ENCODE measurements around the gene ENOX2. TPM values are rescaled to one million over a fixed set of nuclear protein-coding genes. Genes with fewer than 3 reads are reported as not detected.
"Not testable (repeated sequence)": the region's sequence is repeated elsewhere in the genome, so short reads cannot be mapped to it uniquely, and the experiment has no call there.

ENOX2 gene
- total RNA-seq, 2 donors from 2014 or later = 7.0 to 13.0 TPM

DNA sequence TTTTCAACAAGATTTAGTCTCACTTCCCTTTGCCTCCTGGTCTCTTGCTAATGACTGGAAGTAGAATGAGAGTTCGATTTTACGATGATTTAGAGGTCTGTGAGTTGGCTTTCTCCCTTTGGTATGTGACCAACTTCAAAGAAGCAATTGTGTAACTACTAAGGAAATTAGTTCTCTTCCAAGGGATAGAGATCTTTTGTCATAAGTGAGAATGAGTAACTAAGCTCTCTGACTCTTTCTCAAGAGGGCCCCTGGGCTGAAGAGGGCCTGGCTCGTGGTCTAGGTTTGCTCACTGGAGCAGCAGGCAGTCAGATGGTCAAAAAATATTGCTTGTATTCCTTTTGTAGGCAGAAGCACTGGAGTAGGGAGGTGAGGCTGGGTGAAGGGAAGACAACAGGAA, 176.3 kb downstream of the ENOX2 start:
- Mint-ChIP-seq H3K4me3 (no peak overlapping the region), H3K9me3 (peaks cover 6% of the 10 kb centered on the region), H3K27ac (no peak overlapping the region), H3K36me3 (ENCODE audit: low read depth) (peaks cover 20% of the 10 kb centered on the region), H3K27me3 (no peaks in the 10 kb centered on the region), H3K4me1 (no peaks in the 10 kb centered on the region)
- ATAC-seq (replicated peaks) = no peak

DNA sequence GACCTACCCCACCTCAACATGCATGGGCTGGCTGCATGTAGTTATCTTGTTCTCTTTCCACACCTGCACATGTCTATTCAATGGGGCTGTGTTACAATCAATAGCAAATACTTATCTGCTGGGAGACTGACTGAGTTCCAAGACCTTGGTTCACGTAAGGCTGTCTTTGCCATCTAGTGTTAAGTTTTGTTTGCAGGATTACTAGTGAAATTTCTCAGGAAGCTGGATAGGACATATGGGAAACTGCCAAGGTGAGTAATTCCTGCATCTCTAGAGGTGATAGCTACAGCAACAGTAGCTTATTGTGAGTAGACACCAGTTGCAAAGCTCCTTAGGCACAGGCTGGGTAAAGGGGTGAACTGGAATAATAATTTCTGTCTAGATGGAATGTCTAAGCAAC, 177.5 kb downstream of the ENOX2 start:
- H3K36me3 Mint-ChIP-seq (ENCODE audit: low read depth) = peaks cover 19% of the 10 kb centered on the region
- no peaks in the 10 kb centered on the region for H3K27me3 Mint-ChIP-seq
- H3K9me3 Mint-ChIP-seq = peaks cover 5% of the 10 kb centered on the region
- H3K4me1 Mint-ChIP-seq = no peaks in the 10 kb centered on the region
- no peak overlapping the region for H3K4me3 Mint-ChIP-seq
- ATAC-seq (replicated peaks) = no peak
- no peak overlapping the region for H3K27ac Mint-ChIP-seq

DNA sequence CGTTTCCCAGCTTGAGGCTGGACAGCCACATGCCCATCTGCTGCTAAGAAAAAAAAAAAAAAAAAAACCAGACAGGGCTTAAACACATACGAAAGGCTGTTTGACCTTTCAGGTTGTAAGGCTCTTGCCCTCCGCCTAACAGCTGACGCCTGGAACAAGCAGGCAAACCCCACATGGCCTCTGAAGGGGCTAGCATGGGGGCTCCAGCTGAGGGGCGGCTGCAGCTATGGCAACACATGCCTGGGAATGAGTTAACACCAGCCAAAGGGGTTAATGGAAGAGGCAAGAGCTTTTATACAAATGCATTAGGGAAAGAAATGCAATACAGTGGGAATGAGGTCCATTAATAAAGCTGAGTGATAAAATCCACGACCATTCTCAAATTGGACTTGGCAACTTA, 183.6 kb downstream of the ENOX2 start:
- ATAC-seq (replicated peaks) = no peak
- H3K27me3 Mint-ChIP-seq = no peaks in the 10 kb centered on the region
- H3K4me1 Mint-ChIP-seq = no peaks in the 10 kb centered on the region
- no peak overlapping the region for H3K4me3 Mint-ChIP-seq
- H3K9me3 Mint-ChIP-seq = no peaks in the 10 kb centered on the region
- H3K36me3 Mint-ChIP-seq (ENCODE audit: low read depth) = no peaks in the 10 kb centered on the region
- H3K27ac Mint-ChIP-seq = no peak overlapping the region

DNA sequence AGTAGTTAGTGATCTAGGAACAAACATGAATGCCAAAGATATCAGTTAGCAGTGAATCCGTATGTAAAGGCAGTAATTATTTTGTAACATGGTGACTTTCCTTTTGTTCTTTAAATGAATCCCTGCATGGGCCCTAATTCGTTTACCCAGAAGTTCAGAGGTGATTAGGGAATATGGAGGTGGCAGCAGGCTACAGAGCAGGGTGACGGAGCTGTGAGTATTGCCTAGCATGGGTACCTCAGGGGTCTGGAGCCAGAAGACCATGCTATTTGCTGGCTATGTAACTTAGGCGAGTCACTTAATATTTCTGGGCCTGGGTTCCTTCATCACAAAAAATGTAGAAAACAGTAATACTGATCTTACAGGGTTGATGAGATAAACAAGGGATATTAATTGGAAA, 184.9 kb downstream of the ENOX2 start:
- H3K9me3 Mint-ChIP-seq = no peaks in the 10 kb centered on the region
- no peaks in the 10 kb centered on the region for H3K27me3 Mint-ChIP-seq
- no peaks in the 10 kb centered on the region for H3K36me3 Mint-ChIP-seq (ENCODE audit: low read depth)
- no peaks in the 10 kb centered on the region for H3K4me1 Mint-ChIP-seq
- H3K4me3 Mint-ChIP-seq = no peak overlapping the region
- ATAC-seq (replicated peaks) = no peak
- H3K27ac Mint-ChIP-seq = no peak overlapping the region

DNA sequence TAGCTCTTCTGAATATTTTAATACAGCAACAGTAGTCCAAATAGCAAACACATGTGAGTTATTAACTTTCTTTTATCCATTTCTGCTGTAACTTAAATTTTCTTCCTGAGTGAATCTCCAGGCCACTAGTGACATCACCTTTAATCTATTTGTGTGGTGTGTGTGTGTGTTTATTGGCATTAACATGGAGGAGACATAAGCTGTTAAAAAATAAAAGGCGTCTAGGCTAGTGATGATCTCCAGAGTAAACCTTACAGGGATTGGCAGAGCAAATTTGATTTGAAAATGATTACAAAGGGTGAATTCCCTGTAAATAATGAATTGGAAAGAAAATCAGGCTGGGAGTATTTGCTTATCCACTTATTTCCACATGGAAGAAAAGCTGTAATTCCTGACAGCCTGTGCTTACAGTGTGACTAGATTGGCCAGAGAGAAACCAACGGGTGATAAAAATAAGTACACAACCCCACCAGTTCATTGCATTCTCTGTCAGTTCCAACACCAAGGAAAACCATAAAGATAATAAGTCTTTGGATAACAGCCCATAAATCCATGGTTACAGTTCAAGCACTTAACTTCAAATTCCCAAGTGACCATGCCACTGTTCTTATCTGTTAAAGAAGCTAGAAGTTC, 186.1 kb downstream of the ENOX2 start:
- Mint-ChIP-seq H3K4me1 (no peaks in the 10 kb centered on the region), H3K9me3 (no peaks in the 10 kb centered on the region), H3K27ac (no peak overlapping the region), H3K27me3 (no peaks in the 10 kb centered on the region), H3K4me3 (no peak overlapping the region), H3K36me3 (ENCODE audit: low read depth) (no peaks in the 10 kb centered on the region)
- no peak for ATAC-seq (replicated peaks)

DNA sequence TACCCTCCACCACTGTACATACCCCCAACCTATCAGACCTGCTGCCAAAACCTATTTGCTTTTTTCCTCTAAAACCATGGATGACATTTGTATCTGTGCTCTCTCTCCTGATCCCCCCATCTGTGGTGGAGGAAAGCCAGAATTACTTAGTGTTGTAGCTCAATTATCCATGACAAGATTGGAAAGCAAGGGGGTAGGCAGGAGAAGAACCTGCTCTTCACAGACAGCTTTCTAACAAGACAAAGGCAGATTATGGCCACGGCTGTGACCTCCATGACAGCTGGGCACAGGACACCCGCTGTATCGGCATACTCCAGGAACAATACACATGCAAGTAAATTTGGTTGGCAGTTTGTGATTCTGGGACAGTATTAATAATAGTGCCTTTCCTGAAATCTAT, 186.7 kb downstream of the ENOX2 start:
- no peaks in the 10 kb centered on the region for H3K27me3 Mint-ChIP-seq
- no peak overlapping the region for H3K4me3 Mint-ChIP-seq
- no peak for ATAC-seq (replicated peaks)
- no peaks in the 10 kb centered on the region for H3K36me3 Mint-ChIP-seq (ENCODE audit: low read depth)
- no peaks in the 10 kb centered on the region for H3K9me3 Mint-ChIP-seq
- H3K4me1 Mint-ChIP-seq = no peaks in the 10 kb centered on the region
- H3K27ac Mint-ChIP-seq = no peak overlapping the region

DNA sequence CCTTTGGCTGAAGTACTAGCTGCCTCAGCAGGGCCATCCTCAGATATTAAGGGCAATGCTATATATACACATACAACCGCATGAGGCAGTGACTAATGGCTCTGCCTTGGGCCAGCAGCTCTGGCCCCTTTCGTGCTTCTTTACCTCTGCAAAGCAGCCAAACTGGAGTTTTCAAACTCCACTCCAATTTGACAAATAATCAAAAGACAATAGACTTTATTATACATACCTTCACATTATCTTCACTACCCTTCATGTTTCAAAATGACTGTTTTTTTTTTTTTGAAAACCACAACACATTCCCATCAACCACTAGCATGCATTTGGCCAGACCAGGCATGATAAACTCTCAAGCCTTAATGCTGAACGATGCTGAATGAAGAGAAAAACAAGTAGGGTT, 187.7 kb downstream of the ENOX2 start:
- H3K36me3 Mint-ChIP-seq (ENCODE audit: low read depth) = no peaks in the 10 kb centered on the region
- no peak for ATAC-seq (replicated peaks)
- no peak overlapping the region for H3K4me3 Mint-ChIP-seq
- H3K27ac Mint-ChIP-seq = no peak overlapping the region
- H3K9me3 Mint-ChIP-seq = peaks cover 3% of the 10 kb centered on the region
- no peaks in the 10 kb centered on the region for H3K4me1 Mint-ChIP-seq
- H3K27me3 Mint-ChIP-seq = no peaks in the 10 kb centered on the region

DNA sequence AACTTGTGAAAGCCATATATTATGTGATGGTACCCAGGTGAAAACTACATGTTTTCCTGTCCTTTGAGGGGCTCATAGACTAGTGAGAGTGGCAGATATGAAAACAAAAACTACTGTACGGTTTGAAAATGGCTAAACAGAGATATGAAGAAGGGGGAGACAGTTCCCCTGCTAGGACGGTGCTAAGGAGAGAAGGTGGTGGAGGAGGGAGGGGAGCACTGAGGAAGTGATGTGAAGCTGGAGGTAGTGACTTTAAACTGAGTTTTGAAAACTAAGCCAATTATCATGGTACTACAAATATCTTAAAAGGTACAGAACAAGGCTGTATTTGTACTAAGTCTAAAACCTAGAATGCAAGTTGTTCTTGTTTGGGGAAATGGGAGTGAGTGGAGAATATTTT, 188.3 kb downstream of the ENOX2 start:
- no peak for ATAC-seq (replicated peaks)
- no peak overlapping the region for H3K4me3 Mint-ChIP-seq
- no peak overlapping the region for H3K27ac Mint-ChIP-seq

DNA sequence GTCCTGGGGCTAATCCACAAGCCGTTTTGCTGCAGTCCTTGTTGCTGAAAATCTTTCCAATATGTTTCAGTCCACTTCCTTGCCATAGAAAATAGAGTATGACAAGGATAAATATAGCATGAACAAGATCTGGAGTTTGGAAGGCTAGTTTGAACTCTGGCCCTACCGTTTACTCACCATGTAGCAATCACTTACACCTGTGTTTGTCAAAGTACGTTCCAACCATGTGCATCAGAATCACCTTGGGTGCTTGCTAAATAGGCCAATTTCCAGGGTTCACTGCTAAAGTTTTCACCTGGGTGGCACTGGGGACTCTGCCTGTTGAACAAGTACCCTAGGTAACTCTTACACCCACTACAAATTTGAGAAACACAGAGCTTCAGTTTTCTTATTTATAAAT, 188.9 kb downstream of the ENOX2 start:
- ATAC-seq (replicated peaks) = no peak
- Mint-ChIP-seq H3K9me3 (peaks cover 3% of the 10 kb centered on the region), H3K27ac (no peak overlapping the region), H3K36me3 (ENCODE audit: low read depth) (no peaks in the 10 kb centered on the region), H3K4me1 (no peaks in the 10 kb centered on the region), H3K27me3 (no peaks in the 10 kb centered on the region), H3K4me3 (no peak overlapping the region)

More for the DNA sequence above, 188.3 kb downstream of the ENOX2 start:
- Mint-ChIP-seq H3K36me3 (ENCODE audit: low read depth) (no peaks in the 10 kb centered on the region), H3K27me3 (no peaks in the 10 kb centered on the region), H3K4me1 (no peaks in the 10 kb centered on the region), H3K9me3 (peaks cover 3% of the 10 kb centered on the region)

DNA sequence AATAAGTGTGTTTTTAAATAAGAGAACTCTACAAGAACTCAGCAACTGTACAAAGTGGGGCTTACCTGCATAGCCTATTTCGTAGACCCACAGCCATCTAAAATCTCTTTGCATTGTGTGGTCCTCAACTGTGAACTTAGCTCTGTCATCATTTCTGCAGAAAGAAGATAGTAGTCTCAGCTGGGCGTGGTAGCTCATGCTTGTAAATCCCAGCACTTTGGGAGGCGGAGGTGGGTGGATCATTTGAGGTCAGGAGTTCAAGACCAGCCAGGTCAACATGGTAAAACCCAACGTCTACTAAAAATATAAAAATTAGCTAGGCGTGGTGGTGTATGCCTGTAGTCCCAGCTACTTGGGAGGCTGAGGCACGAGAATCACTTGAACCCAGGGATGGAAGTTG, 193.8 kb downstream of the ENOX2 start:
- H3K36me3 Mint-ChIP-seq (ENCODE audit: low read depth); H3K9me3 Mint-ChIP-seq; H3K4me3 Mint-ChIP-seq; ATAC-seq (replicated peaks); H3K4me1 Mint-ChIP-seq; H3K27me3 Mint-ChIP-seq; H3K27ac Mint-ChIP-seq: not testable (repeated sequence)

DNA sequence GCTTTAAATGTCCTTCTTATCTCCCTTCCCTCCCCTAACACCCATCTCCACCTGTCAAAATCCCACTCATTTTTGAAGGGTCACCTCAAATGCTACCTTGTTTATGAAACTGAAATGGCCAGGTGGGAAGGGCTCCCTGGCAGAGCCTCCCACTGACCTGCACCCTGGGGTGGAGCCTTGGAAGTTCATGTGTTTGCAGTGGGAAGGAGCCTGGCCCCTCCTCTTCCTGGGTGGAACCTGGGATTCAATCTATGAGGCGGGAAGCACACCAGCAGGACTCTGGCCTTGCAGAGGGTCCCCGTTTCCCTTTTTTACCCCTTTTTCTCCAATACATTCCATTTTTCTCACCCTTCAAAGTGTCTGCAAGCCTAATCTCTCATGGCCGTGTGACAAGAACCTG, 197.4 kb downstream of the ENOX2 start:
- no peaks in the 10 kb centered on the region for H3K36me3 Mint-ChIP-seq (ENCODE audit: low read depth)
- no peak for ATAC-seq (replicated peaks)
- no peak overlapping the region for H3K27ac Mint-ChIP-seq
- no peaks in the 10 kb centered on the region for H3K4me1 Mint-ChIP-seq
- H3K27me3 Mint-ChIP-seq = no peaks in the 10 kb centered on the region
- no peak overlapping the region for H3K4me3 Mint-ChIP-seq
- peaks cover 2% of the 10 kb centered on the region for H3K9me3 Mint-ChIP-seq

DNA sequence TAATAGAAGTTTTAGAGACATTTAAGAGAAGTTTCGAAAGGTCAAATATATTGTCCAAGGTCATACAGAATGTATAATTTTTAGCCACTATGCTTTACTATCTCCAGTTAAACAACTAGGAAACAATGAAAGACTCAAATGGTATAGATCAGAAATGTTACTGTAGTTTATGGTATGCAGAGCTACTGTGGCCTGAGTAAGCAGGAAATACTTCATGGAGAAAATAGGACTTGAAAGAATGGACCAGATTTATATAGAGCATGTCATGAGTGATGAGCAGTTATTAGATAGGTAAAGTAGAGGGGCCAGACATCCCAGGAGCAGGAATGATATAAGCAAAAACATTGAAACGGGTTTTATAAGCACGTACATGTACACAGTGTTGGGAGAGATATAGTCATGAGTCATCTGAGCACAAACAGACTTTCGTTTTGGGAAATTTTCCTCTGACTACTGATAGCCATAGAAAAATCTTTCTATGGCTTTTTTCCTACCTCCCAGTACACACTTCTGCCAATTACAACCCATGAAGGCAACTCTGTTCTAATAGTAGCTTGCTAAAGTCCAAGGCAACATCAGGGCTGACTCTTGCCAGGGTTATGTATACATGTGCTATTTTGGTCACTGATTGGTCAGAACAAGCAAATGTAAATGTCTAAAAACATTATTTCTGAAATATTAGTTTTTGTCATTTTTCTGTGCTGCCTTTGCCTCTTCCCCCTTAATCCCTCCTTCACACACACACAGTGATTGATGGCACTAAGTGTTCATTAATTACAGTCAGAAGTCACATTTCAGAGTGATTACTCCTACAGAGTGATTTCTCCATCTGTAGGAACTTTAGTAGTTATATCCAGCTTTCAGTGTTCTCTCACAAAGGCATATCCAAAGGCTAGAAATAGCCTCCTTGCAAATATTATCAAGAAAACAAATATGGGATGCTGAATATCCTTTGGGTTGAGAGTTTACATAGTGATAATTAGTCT, 198.7 kb downstream of the ENOX2 start:
- no peaks in the 10 kb centered on the region for H3K36me3 Mint-ChIP-seq (ENCODE audit: low read depth)
- no peaks in the 10 kb centered on the region for H3K4me1 Mint-ChIP-seq
- no peaks in the 10 kb centered on the region for H3K9me3 Mint-ChIP-seq
- no peak for ATAC-seq (replicated peaks)
- no peaks in the 10 kb centered on the region for H3K27me3 Mint-ChIP-seq
- no peak overlapping the region for H3K27ac Mint-ChIP-seq
- H3K4me3 Mint-ChIP-seq = no peak overlapping the region

DNA sequence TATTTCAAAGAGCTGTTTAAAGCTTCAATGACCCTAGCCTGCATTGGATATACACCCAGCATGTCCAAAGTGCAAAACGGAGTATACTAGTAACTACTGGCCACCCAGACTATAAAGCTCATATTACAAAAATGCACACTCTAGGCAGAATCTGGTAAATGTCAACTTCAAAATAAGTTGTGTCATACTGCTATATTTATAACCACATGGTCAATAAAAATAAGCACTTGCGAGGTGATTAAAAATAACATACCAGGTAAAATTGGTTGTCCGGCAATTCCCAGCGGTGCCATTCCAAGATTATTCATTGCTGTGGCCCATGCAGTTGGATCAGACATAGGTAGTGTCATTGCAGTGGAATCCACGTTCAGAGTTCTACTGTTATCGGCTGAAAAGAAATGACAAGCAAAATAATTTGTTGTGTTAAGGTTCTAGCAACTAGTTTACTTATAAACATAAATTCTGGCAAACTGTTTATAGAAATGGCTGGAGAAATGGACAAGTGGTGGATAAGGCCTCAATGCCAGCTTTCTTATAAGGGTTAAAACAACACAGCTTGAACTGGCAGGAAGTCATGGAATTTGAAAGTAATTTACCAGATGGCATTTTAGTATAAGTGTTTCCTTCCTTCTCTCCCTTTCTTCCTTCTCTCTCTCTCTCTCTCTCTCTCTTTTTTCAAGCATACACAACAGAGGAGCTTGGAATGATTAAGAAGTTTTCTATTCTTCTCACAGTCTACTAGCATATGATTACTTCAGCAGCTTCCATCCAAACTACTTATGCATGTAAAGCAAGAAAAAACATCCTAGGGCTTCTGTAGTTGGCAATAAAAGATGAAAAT, 199.9 kb downstream of the ENOX2 start:
- ATAC-seq (replicated peaks) = no peak
- H3K9me3 Mint-ChIP-seq = no peaks in the 10 kb centered on the region
- no peaks in the 10 kb centered on the region for H3K4me1 Mint-ChIP-seq
- no peak overlapping the region for H3K27ac Mint-ChIP-seq
- H3K36me3 Mint-ChIP-seq (ENCODE audit: low read depth) = no peaks in the 10 kb centered on the region
- H3K27me3 Mint-ChIP-seq = no peaks in the 10 kb centered on the region
- H3K4me3 Mint-ChIP-seq = no peak overlapping the region

DNA sequence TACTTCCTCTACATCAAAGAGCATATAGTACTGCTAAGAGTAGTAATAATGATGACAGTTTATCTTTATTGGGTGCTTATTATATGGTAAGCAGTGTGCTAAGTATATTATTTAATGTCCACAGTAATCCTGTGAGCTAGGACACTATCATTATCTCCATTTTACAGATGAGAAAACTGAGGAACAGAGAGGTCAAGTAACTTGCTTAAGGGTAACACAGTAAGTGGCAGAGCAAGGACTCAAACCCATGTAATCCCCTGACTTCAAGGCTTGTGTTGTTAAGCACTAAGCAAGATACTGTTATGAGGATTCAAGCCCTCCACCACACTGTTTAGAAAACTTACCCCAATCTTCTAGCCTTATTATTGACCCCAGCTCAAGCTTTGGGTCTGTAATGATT, 202.4 kb downstream of the ENOX2 start:
- Mint-ChIP-seq H3K4me1 (no peaks in the 10 kb centered on the region), H3K27me3 (no peaks in the 10 kb centered on the region)

More for the DNA sequence above, 202.4 kb downstream of the ENOX2 start:
- no peak for ATAC-seq (replicated peaks)
- Mint-ChIP-seq H3K9me3 (no peaks in the 10 kb centered on the region), H3K27ac (no peak overlapping the region), H3K36me3 (ENCODE audit: low read depth) (no peaks in the 10 kb centered on the region), H3K4me3 (no peak overlapping the region)

Data from activated T-helper 17 cell treated with anti-CD3 and anti-CD28 coated beads, Interleukin-2, amount 50 U/mL, for 72 hours (primary cell).